HG03354 (cell line): ENCODE results near the gene MCU.
"Not testable (repeated sequence)": the region's sequence is repeated elsewhere in the genome, so short reads cannot be mapped to it uniquely, and the experiment has no call there.

Experiments
- ATAC-seq: cut with Tn5 transposase; IDR thresholded peaks from one replicate; pipeline ENCODE4 v1.9.1; 2021; ENCODE audit warnings: mild to moderate bottlenecking; ENCODE audit not compliant: unreplicated experiment, poor library complexity, severe bottlenecking

The MCU gene, protein sequence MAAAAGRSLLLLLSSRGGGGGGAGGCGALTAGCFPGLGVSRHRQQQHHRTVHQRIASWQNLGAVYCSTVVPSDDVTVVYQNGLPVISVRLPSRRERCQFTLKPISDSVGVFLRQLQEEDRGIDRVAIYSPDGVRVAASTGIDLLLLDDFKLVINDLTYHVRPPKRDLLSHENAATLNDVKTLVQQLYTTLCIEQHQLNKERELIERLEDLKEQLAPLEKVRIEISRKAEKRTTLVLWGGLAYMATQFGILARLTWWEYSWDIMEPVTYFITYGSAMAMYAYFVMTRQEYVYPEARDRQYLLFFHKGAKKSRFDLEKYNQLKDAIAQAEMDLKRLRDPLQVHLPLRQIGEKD

DNA sequence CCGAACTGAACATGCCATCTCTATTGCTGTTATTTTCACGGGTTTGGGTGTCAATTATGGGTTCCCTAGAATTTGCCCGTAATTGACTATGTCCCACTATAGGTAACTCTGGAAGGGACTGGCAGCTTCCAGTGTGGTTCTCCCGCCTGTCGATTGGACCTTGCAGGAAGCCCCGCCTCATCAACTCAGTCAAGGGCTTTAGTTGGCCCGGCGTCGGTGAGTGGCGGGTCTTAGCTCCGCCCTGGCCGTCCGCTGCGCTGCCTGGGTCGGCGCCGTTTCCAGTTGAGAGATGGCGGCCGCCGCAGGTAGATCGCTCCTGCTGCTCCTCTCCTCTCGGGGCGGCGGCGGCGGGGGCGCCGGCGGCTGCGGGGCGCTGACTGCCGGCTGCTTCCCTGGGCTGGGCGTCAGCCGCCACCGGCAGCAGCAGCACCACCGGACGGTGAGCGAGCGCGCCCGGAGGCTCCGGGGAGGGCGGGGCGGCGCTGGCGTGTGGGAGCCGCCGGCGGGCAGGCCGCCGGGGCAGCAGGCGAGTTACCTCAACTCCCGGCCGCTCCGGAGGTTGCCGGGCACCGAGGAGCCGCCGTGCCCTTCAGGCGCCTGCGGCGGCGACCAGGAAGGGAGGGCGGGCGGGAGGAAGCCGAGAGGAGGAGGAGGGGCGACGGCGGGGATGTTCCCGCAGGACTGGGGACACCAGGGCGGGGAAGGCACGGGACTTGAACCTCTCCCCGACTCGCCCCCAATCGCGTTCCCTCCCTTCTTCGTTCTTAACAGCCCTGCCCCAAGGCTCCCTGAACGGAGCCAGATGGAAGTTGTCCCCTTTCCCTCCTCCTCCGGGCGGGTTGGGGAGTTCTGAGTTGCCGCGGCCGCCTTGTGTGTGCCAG, at the start of gene MCU:
MCU (plus strand) TSS at position 281 of the 881 bp plus-strand sequence; CDS start at position 290, 9 bp downstream.
- ATAC-seq = peak; percentile 94

DNA sequence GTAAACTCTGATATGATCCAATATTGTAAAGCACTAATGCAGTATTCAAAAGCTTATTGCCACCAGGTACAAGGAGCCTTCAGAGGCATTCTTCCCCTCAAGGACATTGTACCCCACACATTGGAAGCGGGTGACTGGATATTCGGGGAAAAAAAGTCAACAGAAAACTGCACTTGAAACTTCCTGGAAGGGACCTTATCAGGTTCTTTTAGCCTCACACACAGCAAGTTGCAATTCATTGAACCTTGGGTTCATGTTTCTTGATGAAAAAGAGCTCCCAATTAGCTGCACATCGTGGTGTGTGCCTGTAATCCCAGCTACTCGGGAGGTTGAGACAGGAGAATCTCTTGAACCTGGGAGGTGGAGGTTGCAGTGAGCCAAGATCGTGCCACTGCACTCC, 49.6 kb upstream of the MCU start:
- ATAC-seq = no peak

DNA sequence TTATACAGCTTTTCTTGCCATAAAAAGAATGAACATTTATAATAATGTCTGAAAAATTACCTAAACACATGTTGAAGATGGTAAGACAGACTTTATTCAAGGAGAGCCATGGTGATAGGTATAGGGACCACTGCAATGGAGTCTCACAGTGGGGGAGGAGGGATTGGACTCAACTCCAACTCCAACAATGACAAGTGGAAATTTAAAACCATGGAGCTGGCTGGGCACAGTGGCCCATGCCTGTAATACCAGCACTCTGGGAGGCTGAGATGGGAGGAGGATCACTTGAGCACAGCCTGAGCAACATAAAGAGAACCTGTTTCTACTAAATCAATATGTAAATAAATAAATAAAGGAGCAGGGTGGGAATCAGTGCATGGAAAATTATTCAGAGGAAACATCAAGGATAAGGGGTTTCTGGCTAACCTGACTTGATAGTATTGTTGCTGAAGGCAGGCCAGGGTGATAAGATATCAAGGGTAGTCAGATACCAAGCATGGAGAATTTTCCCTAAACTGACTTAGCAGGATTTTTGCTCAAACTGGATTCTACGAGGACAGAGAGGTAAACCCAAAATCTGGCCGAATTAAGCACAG, 46.6 kb upstream of the MCU start:
- ATAC-seq = no peak

DNA sequence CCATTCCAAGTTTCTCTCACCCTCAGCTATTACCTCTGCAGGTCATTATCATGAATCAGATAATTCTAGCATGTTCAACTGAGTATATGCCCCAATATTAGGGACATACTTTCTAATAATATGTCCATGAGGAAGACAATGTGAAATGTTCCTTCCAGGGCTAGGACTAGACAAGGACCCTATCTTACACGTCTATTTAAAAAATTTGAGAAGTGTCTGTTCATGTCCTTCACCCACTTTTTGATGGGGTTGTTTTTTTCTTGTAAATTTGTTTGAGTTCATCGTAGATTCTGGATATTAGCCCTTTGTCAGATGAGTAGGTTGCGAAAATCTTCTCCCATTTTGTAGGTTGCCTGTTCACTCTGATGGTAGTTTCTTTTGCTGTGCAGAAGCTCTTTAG, 45.0 kb upstream of the MCU start:
- not testable (repeated sequence) for ATAC-seq

DNA sequence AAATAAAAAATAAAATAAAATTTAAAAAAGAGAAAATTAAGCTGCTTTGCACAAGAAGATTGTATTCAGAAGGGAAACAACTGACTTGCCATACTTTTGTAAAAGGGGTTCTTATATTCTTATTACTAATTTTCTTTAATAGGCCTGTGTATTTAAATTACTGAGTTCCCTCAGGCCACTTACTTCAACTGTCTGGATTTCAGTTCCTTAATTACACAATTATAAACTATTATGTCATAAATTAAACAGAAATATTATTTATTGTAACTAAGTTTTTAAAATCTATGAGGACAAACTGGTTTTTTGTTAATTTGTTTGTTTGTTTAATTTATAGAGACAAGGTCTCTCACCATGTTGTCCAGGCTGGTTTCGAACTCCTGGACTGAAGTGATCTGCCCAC, 43.6 kb upstream of the MCU start:
- no peak for ATAC-seq

DNA sequence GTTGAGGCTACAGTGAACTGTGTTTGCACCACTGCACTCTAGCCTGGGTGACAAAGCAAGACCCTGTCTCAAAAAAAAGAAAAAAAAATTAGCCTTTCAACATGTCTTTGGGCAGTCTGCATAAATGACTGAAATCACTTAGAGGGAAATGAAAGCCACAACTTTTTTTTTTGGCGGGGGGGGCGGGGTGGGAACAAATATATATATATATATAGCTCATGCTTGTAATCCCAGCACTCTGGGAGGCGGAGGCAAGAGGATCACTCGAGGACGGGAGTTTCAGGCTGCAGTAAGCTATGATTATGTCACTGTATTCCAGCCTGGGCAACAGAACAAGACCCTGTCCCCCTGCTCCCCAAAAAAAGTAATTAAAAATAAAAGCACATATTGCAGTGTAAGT, 42.7 kb upstream of the MCU start:
- no peak for ATAC-seq

DNA sequence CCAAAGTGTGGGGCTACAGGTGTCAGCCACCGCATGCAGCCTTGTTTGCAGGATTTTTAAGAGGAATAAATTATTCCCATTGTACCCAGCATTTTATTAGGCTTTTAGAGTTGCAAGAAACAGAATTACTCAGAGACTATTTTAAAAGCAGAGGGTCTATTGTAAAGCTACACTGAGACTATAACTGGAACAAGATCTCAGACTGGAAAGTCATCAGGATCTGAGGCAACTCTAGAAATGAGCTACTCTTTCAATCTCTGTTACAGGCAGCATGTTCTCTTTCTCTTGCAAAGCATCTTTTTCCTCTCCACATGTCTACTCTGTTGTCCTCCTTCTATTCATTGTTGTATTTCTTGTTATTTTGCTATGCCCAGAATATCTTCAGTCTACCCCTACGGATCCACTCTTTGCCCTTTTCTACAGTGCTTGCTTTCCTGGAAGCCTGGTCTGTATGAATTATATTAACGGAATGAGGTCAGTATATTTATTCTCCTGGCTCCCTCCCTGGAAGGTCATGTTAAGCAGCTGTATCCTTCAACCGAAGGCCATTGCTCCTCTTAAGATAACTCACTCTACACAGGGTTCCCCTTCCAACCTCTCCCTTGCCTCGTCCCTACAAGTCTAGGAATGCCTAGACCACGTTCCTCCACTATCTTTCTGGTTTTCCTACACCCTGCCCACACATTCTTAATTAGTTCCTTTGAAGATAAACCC, 38.4 kb upstream of the MCU start:
- no peak for ATAC-seq

DNA sequence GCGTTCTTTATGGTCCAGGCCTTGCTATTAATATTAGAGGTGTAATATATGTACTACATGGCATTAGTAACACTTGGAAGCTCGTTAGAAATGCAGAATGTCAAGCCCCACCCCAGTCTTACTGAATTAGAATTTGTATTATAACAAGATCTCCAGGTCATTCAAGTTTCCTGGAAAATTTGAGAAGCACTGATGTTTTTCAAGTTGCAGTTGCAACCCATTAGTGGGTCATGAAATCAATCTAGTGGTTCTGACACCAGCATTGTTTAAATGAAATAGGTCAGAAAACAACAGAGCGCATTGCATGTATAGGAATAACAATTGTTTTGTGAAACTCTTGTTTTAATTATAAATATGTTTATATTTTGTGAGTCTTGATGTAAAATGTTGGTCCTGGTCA, 37.2 kb upstream of the MCU start:
- no peak for ATAC-seq

DNA sequence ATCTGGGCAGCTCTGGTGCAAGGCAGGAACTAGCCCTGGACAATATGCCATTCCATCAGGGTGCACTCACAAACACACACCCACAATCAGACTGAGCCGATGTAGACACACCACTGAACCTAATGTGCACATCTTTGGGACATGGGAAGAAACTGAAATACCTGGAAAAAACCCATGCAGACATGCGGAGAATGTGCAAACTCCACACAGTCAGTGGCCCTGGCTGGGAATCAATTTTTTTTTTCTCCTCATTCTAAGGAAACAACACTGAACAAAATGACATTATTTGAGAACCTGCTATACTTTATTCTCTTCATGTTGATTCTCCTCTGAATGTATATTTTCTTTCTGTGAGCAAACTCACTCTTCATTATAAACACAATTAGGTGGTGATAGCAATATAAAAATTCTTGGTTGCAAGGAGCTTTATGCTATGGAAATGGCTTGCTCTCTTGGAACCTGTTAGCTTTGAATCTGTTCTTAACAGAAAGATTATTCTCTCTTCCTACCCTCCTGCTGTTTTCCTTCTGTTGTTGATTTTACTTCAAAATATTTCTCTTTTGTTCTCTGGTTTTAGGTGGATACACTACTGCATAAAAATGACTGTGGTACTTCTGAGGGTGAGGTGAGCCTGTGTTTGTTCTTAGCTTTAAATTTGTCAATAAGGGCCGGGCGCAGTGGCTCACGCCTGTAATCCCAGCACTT, 33.1 kb upstream of the MCU start:
- no peak for ATAC-seq

DNA sequence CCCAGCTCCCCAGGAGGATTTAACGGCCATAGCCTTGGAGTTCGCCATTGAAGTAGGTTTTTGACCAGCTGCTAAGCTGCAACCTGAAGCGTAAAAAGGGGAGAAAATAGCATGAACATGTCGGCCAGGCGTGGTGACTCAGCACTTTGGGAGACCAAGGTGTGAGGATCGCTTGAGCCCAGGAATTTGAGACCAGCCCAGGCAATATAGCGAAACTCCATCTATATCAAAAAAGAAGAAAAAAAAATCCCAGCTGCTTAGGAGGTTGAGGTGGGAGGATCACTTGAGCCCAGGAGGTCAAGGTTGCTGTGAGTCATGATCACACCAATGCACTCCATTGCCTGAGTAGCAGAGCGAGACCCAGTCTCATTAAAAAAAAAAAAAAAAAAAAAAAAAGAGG, 32.2 kb upstream of the MCU start:
- ATAC-seq = no peak

DNA sequence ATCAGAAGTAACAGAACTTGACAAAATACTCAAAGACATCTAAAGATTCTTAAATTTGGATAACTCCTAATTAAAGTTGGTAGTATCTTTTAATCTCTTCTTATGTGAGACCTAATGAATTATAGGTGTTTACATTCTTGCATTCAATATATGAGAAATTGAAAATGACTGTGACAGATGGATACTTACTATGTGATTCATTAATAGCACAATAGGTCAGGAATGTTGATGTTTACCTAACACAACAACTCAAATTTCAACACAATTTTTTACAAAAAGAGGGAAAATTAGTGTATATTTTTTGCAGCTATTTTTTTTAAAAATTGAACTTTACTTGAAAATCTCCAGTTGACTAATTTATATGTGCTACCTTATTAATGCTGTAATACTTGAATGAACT, 31.7 kb upstream of the MCU start:
- ATAC-seq = no peak

DNA sequence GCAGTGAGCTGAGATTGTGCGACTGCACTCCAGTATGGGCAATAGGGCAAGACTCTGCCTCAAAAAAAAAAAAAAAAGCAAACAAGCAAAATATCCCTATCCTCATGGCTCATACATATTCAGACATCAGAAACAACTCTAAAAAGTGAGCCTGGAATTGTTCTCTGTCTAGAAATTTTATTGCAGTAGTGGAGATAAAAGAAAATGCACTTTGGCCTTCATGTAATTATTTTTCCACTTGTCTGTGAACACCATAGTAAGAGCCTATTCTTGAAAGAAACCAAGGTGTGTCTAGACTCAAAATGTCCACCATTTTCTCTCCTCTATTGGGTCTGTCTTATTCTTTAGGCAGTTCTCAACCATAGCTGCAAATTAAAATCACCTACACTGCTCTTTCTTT, 30.5 kb upstream of the MCU start:
- no peak for ATAC-seq

DNA sequence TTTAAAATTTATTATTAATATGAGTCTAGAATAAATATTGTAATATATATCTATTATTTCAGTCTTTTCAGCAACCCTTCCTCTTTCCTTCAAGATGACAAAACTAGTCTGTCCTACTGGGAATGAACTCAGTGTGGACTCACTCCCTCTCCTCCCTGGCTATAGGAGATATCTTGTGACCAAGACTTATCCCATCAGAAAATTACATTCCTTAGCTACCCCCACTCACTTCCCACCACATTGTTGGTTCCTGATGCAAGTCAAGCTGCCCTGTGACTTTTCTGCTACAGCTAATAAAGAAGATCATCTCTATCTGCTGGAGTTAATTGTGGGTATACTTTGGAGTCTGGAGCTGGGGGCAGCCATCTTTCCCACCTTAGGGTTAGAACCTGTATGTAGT, 28.0 kb upstream of the MCU start:
- ATAC-seq = no peak

DNA sequence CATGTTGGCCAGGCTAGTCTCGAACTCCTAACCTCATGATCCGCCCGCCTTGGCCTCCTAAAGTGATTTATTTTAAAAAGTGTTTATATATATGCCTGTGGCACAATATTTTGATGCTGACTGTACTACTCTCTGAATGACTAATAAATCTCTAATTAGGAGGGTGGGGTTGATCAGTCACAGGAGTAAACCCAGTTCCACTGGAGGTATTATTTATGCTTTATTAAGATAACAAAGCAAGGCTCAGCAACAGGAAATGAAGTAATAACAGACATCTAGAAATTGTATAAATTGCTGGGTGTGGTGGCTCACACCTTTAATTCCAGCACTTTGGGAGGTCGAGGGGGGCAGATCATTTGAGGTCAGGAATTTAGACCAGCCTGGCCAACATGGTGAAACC, 26.0 kb upstream of the MCU start:
- ATAC-seq = no peak

DNA sequence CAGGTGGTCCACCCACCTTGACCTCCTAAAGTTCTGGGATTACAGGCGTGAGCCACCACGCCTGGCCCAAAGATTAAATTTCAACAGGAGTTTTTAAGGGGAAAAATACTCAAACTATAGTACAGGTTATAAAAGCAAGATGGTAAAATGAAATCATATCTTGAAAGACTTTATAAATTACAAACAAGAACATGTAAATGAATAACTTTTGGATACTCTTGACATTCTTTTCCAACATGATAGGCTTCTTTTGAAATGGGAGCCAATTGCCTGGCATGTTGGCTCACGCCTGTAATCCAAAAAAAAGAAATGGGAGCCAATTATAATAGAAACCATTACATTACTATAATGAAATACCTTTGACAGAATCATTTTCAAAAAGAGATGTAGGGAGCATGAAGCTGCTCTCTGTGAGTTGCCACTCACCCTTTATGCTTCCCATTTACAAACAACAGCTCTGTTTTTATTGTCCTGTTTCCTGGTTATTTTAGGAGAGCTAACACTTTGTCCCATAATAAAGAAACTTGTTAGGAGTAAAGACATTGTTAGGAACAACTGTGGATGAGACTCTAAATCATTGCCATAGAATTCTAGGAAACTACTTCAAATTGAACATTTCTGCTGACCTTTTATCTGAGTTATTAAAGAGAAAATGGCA, 24.6 kb upstream of the MCU start:
- no peak for ATAC-seq

DNA sequence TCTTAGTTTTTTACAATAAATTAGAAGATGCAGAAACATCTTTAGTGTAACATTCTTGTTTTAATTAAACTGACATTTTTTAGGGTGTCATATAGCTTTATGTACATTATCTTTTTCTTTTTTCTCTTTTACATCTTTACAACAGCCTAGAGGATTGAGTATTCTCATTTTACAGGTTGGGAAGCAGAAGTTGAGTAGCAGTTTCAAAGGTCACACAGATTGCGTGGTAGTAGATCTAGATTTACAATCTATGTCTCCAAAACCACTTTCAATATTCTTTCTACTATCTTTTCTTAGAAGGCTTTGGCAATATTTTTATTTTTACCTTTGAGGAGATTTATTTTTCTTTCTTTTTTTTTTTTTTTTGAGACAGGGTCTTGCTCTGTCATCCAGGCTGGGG, 18.7 kb upstream of the MCU start:
- ATAC-seq = no peak

DNA sequence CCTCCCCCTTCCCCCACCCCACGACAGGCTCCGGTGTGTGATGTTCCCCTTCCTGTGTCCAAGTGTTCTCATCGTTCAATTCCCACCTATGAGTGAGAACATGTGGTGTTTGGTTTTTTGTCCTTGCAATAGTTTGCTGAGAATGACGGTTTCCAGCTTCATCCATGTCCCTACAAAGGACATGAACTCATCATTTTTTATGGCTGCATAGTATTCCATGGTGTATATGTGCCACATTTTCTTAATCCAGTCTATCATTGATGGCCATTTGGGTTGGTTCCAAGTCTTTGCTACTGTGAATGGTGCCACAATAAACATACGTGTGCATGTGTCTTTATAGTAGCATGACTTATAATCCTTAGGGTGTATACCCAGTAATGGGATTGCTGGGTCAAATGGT, 17.8 kb upstream of the MCU start:
- ATAC-seq = not testable (repeated sequence)

DNA sequence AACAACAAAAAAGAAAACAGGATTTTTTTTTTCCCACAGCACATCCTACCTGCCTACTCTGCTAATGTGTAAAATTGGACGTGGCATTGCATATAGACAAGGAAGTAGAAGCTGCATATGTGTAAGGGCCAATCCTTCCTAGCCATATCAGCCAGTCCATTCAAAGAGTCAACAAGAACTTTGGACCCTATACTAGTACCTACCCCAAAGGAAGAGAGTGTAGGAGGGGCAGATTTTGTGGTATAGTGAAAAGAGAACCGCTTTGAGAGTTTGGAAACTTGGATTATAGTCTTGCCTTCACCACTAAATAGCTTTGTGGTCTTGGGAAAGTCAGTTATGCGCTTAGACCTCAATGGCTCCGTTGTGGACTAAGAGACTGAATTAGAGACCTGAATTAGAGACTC, 12.1 kb upstream of the MCU start:
- ATAC-seq = no peak

DNA sequence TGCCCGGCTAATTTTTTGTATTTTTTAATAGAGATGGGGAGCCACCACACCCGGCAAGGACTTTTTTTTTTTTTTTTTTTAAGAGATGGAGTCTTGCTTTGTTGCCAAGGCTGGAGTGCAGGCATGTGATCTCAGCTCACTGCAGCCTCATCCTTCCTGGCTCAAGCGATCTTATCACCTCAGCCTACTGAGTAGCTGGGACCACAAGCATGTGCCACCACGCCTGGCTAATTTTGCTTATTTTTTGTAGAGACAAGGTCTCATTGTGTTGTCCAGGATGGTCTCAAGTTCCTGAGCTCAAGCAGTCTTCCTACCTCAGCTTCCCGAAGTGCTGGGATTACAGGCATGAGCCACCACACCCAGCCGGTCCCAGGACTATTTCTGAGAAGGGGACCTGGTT, 9.3 kb upstream of the MCU start:
- no peak for ATAC-seq
